GM12878 (cell line): ENCODE results near the gene GCNT2. TPM values are rescaled to one million over a fixed set of nuclear protein-coding genes. Genes with fewer than 3 reads are reported as not detected.
"Not testable (repeated sequence)": the region's sequence is repeated elsewhere in the genome, so short reads cannot be mapped to it uniquely, and the experiment has no call there.

ENCODE experiments used
- ATAC-seq: fragments of 200-7000 bp; cut with Tn5 transposase; 3 replicates; pipeline ENCODE4 v1.9.1; 2020; ENCODE audit warnings: mild to moderate bottlenecking, moderate library complexity
- BruUV-seq: library from RNA; stranded (reverse); fragments of 400-500 nt; replicated peaks from 2 replicates; lab custom pipeline; 2021; lab: Mats Ljungman, UMichigan
- CTCF ChIA-PET: fragments of 300-600 bp; sonication (Branson Sonifier 250); formaldehyde crosslinking; extraction: SDS; loops from one replicate; lab custom pipeline; 2021; ENCODE audit warnings: inconsistent platforms; lab: Yijun Ruan, JAX
- POLR2A ChIA-PET: fragments of 350-600 bp; formaldehyde crosslinking; extraction: SDS; loops from one replicate; lab custom pipeline; 2021; ENCODE audit warnings: inconsistent platforms; lab: Charles Lee
- RAD21 ChIA-PET: fragments of 300-600 bp; sonication (Branson Sonifier 250); formaldehyde crosslinking; loops from one replicate; lab custom pipeline; 2023; ENCODE audit warnings: antibody characterized with exemption; ENCODE audit not compliant: unreplicated experiment; lab: Charles Lee
- SMC1A ChIA-PET: fragments of 300-600 bp; sonication (Branson Sonifier 250); formaldehyde crosslinking; loops from one replicate; lab custom pipeline; 2023; ENCODE audit not compliant: unreplicated experiment, uncharacterized antibody; lab: Charles Lee
- DNase-seq: peaks from one replicate; pipeline ENCODE4 v3.0.0-alpha.2; 2011; ENCODE audit warnings: low read depth, low spot score
- FAIRE-seq: peaks from 3 replicates; lab custom pipeline; 2011; peaks lifted over from hg19 to GRCh38; lab: Jason Lieb, UNC
- H2AFZ ChIP-seq: 2 replicates; pipeline ENCODE4 v1.6.0; 2011; ENCODE audit warnings: low read depth, low read length, control low read depth; ENCODE audit not compliant: control insufficient read depth
- H3K27ac ChIP-seq: 2 replicates; pipeline ENCODE4 v1.5.1; 2011; ENCODE audit warnings: control low read depth; ENCODE audit not compliant: control insufficient read depth, insufficient read depth
- H3K27me3 ChIP-seq, 2 experiments: replicated peaks in 1 of 2; 2 replicates each; pipeline versions ENCODE4 v1.6.0 to v1.6.1; 2011; ENCODE audit warnings: low read length in 1 of 2; ENCODE audit not compliant: control insufficient read depth in 2 of 2, insufficient read depth in 2 of 2
- H3K36me3 ChIP-seq, 2 experiments: 2 replicates each; pipeline ENCODE4 v1.5.1; 2011; ENCODE audit warnings: low read length in 1 of 2; ENCODE audit not compliant: control insufficient read depth in 2 of 2, insufficient read depth in 2 of 2
- H3K4me1 ChIP-seq: 2 replicates; pipeline ENCODE4 v1.6.1; 2011; ENCODE audit warnings: mild to moderate bottlenecking, low read length, moderate library complexity, mixed read lengths; ENCODE audit not compliant: control insufficient read depth, insufficient read depth
- H3K4me2 ChIP-seq: 2 replicates; pipeline ENCODE4 v1.6.0; 2011; ENCODE audit warnings: control low read depth; ENCODE audit not compliant: control insufficient read depth, insufficient read depth
- H3K4me3 ChIP-seq: fragments of 200-600 bp; sonication (generic); 2 replicates; pipeline ENCODE4 v1.5.1; 2016
- H3K79me2 ChIP-seq: 2 replicates; pipeline ENCODE4 v1.6.0; 2011; ENCODE audit warnings: low read length; ENCODE audit not compliant: control insufficient read depth, insufficient read depth
- H3K9ac ChIP-seq: 2 replicates; pipeline ENCODE4 v1.8.0; 2011; ENCODE audit warnings: low read length, control low read depth, mixed read lengths; ENCODE audit not compliant: control insufficient read depth, insufficient read depth
- H3K9me3 ChIP-seq: replicated peaks from 3 replicates; pipeline ENCODE4 v1.5.1; 2011; ENCODE audit warnings: mild to moderate bottlenecking, low read length; ENCODE audit not compliant: control insufficient read depth, insufficient read depth
- H4K20me1 ChIP-seq: 2 replicates; pipeline ENCODE4 v1.6.0; 2011; ENCODE audit not compliant: control insufficient read depth, insufficient read depth
- BACH1 ChIP-seq: fragments of 450-650 bp; IDR thresholded peaks from 2 replicates; pipeline ENCODE4 v1.6.1; 2017; ENCODE audit warnings: mild to moderate bottlenecking, borderline replicate concordance
- ZNF24 ChIP-seq: fragments of 450-650 bp; IDR thresholded peaks from 2 replicates; pipeline ENCODE4 v1.6.1; 2017; ENCODE audit warnings: antibody characterized with exemption, mild to moderate bottlenecking
- whole genome bisulfite sequencing: methylation state at CpG from one replicate; pipeline ENCODE4 v1.1.6; 2016; ENCODE audit warnings: low lambda C conversion rate; ENCODE audit not compliant: insufficient replicate concordance, insufficient coverage; ENCODE audit errors: missing lambda C conversion rate; 5-methylcytosine and 5-hydroxymethylcytosine counted together
- in situ Hi-C: fragments of 300-500 bp; cut with MboI; formaldehyde crosslinking; loops from 9 replicates; pipeline ENCODE4 v1.14.3; 2018; ENCODE audit warnings: mixed read lengths
- intact Hi-C: fragments of 100-400 bp; cut with micrococcal nuclease; formaldehyde crosslinking; loops from one replicate; pipeline ENCODE4 v1.14.2; 2022; ENCODE audit not compliant: unreplicated experiment
- polyA plus RNA-seq, 11 experiments: library from polyadenylated mRNA; depleted of rRNA in 4 of 11; unstranded in 6 of 11; stranded (reverse) in 5 of 11; fragments of >200 nt; fragmentation: Nextera tagmentation in 4 of 11; fragmentation: Illumina TruSeq in 1 of 11; extraction: Ambion mirVana in 4 of 11; extraction: Trizol in 1 of 11; gene quantifications; 1 replicate in 1 of 11; 2 replicates in 10 of 11; pipeline versions ENCODE4 v1.2.1 to v1.2.3, GENCODE V29; 2011 to 2016; ENCODE audit warnings: inconsistent platforms in 2 of 11, missing spikeins in 2 of 11, low read depth in 1 of 11
- total RNA-seq, 4 experiments: library from RNA; depleted of rRNA in 3 of 4; stranded (reverse); fragments of >200 nt in 3 of 4; fragmentation: Illumina TruSeq in 1 of 4; extraction: Trizol in 1 of 4; gene quantifications; 2 replicates each; pipeline versions ENCODE4 v1.2.1 to v1.2.3, GENCODE V29; 2013 to 2021

GCNT2 gene
- total and polyA plus RNA-seq, 10 of the 15 experiments (the other 5 are each of a cell fraction or from before 2014, with no cell fraction given), result 5.0 to 21.6 (median 11.9) TPM

DNA sequence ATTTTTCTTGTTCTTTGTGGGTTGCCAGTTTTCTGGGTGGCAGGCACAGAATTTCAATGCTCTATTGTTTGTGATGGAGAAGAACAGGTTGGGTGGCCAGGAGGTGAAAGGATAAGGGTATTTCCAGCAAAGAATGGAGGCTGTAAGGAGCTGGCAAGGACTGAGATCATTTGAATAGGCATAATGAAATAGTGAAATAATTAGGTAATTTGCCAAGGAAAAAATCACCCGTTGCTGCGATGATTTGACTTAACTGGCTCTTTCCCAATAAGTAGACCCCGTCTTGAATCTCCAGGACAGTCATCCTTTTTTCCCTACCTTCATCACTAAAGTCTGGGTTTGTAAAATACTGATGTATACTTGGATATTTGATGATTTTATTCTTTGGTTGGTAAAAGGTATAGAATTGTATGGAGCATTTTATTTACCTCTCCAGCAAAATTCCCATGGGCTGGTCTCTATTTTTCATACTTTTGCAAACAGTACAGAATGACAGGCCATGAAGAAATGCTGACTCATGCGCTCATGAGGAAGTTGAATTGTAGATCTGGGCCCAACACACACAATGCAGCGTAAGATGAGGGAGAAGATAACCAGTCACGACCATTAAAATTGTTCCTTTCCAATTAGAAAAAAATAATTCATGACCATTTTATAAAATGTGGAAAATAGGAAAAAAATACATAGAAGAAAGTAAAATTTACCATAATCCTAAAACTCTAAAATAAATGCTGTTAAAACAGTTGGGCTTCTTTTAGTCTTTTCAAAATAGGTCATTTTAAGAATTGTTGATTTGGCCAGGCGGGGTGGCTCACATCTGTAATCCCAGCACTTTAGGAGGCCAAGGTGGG lies 2.4 kb upstream of the GCNT2 start:
- H3K4me1 ChIP-seq, result peaks cover 14% of the 10 kb centered on the region
- no peak overlapping the region for H2AFZ ChIP-seq
- no peaks in the 10 kb centered on the region for H4K20me1 ChIP-seq
- no peak for FAIRE-seq
- POLR2A ChIA-PET, result no interaction called here
- RAD21 ChIA-PET, result no interaction called here
- no peak for ATAC-seq
- CTCF ChIA-PET, result interaction anchor here (0.7 to 1.4 kb wide), 3 partner anchors 9 to 262 kb away, joined by 3 to 4 read pairs (median 3); no protein-coding TSS in a partner anchor
- intact Hi-C loops, result no loop called here
- SMC1A ChIA-PET, result no interaction called here
- H3K4me2 ChIP-seq, result no peak overlapping the region
- BruUV-seq, result no TSS peak
- no peaks in the 10 kb centered on the region for H3K9me3 ChIP-seq
- TF ChIP-seq BACH1, result peak; percentile 47; the same call in 1 of the 2 replicates
- TF ChIP-seq ZNF24, result no peak
- H3K27ac ChIP-seq, result no peak overlapping the region
- in situ Hi-C loops, result no loop called here
- no peaks in the 10 kb centered on the region for H3K79me2 ChIP-seq
- no peaks in the 10 kb centered on the region for H3K27me3 ChIP-seq
- no peak for DNase-seq
- no peak overlapping the region for H3K4me3 ChIP-seq
- no peak overlapping the region for H3K9ac ChIP-seq
- WGBS, result 69% methylated on average over 7 of the region's 7 CpGs
- H3K36me3 ChIP-seq, result no peaks in the 10 kb centered on the region

DNA sequence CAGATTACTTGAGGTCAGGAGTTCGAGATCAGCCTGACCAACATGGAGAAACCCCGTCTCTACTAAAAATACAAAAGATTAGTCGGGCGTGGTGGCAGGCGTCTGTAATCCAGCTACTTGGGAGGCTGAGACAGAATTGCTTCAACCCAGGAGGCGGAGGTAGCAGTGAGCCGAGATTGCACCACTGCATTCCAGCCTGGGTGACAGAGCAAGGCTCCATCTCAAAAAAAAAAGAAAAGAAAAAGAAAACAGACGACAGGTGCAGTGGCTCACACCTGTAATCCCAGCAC lies 1.8 kb upstream of the GCNT2 start:
- ATAC-seq, SMC1A ChIA-PET, H3K9ac ChIP-seq, in situ Hi-C loops, DNase-seq, H3K9me3 ChIP-seq, FAIRE-seq, H3K4me2 ChIP-seq, H3K27ac ChIP-seq, BruUV-seq, H3K79me2 ChIP-seq, H3K4me3 ChIP-seq, H3K36me3 ChIP-seq, H2AFZ ChIP-seq, intact Hi-C loops, RAD21 ChIA-PET, H4K20me1 ChIP-seq, H3K27me3 ChIP-seq: not testable (repeated sequence)
- ChIA-PET CTCF (interaction anchor here (0.7 to 1.1 kb wide), 3 partner anchors 8 to 263 kb away, joined by 3 to 4 read pairs (median 3); no protein-coding TSS in a partner anchor), POLR2A (interaction anchor here (0.7 kb wide), 1 partner anchor 57 kb away, joined by 4 read pairs; no protein-coding TSS in a partner anchor)
- peaks cover 14% of the 10 kb centered on the region for H3K4me1 ChIP-seq
- 99% methylated on average over 7 of the region's 8 CpGs for WGBS
